Gastrocnemius medialis (tissue), 4 donors: ENCODE results near the gene BARX1. TPM values are rescaled to one million over a fixed set of nuclear protein-coding genes. Genes with fewer than 3 reads are reported as not detected.

Experiments used
- ATAC-seq, 2 donors: fragments of 150-250 bp; one replicate each; pipeline ENCODE4 v1.9.1; 2016
- DNase-seq, 2 donors: peaks; one replicate each; pipeline ENCODE4 v3.0.0-alpha.2; 2019
- H3K27ac ChIP-seq, 4 donors: fragments of 200-600 bp; sonication (generic); 1 replicate in 1 of 4; 2 replicates in 3 of 4; pipeline ENCODE4 v1.5.1; 2016 to 2018; ENCODE audit warnings: mild to moderate bottlenecking in 2 of 4, moderate library complexity in 1 of 4
- H3K27me3 ChIP-seq, 3 donors: fragments of 200-600 bp; sonication (generic) in 2 of 3; 1 replicate in 1 of 3; 2 replicates in 2 of 3; pipeline versions ENCODE4 v1.5.1 to v1.6.0; 2016 to 2019; ENCODE audit warnings: mild to moderate bottlenecking in 1 of 3, moderate library complexity in 1 of 3
- H3K36me3 ChIP-seq, 2 donors: fragments of 200-600 bp; sonication (generic) in 1 of 2; one replicate each; pipeline ENCODE4 v1.5.1; 2017 to 2018
- H3K4me1 ChIP-seq, 2 donors: fragments of 200-600 bp; sonication (generic) in 1 of 2; one replicate each; pipeline ENCODE4 v1.5.1; 2016 to 2017; ENCODE audit warnings: mild to moderate bottlenecking in 2 of 2
- H3K4me3 ChIP-seq, 4 donors: fragments of 200-600 bp; sonication (generic) in 3 of 4; 1 replicate in 1 of 4; 2 replicates in 3 of 4; pipeline ENCODE4 v1.5.1; 2016 to 2019; ENCODE audit warnings: mild to moderate bottlenecking in 2 of 4
- H3K9me3 ChIP-seq, 3 donors: fragments of 200-600 bp; sonication (generic) in 2 of 3; 1 replicate in 1 of 3; 2 replicates in 2 of 3; pipeline ENCODE4 v1.5.1; 2016 to 2019
- CTCF ChIP-seq, 5 experiments: fragments of 450-650 bp in 3 of 5; fragments of 200-600 bp in 2 of 5; sonication (generic) in 2 of 5; IDR thresholded peaks in 4 of 5; conservative IDR thresholded peaks in 1 of 5; 1 replicate in 4 of 5; 2 replicates in 1 of 5; pipeline ENCODE4 v1.5.1; 2016 to 2019; ENCODE audit warnings: antibody characterized with exemption in 5 of 5, mild to moderate bottlenecking in 3 of 5, moderate library complexity in 3 of 5
- POLR2A ChIP-seq, 2 donors: fragments of 450-650 bp; IDR thresholded peaks; one replicate each; pipeline ENCODE4 v1.6.1; 2017; ENCODE audit warnings: antibody characterized with exemption in 2 of 2, mild to moderate bottlenecking in 2 of 2, moderate library complexity in 2 of 2
- in situ Hi-C, 4 donors: fragments of 200-750 bp; cut with MboI; loops; one replicate each; pipeline versions ENCODE4 v1.15.0 to v1.8.0; 2017; ENCODE audit warnings: low sequenced_read_pairs in 4 of 4
- intact Hi-C: fragments of 100-400 bp; cut with DNase I; formaldehyde crosslinking; loops from one replicate; pipeline ENCODE4 v1.15.1; 2023; ENCODE audit warnings: low total_unique reads
- total RNA-seq, 4 donors: library from RNA; depleted of rRNA; stranded (reverse); fragments of >200 nt; gene quantifications; one replicate each; pipeline versions ENCODE4 v1.1.0 to v1.2.3, GENCODE V29; 2016

Gene BARX1
- total RNA-seq, 4 donors from 2014 or later = not detected

GRCh38 chr9:93917121-93917853 lies 37.9 kb downstream of the BARX1 start:
- in situ Hi-C loops (no loop called here), intact Hi-C loops (no loop called here)
- DNase-seq = no peak
- Histone ChIP-seq H3K4me1 (no peaks in the 10 kb centered on the region), H3K9me3 (no peaks in the 10 kb centered on the region), H3K27me3 (peaks cover 0 to 12% (median 11%) of the 10 kb centered on the region in 3 donors), H3K36me3 (no peaks in the 10 kb centered on the region), H3K4me3 (no peak overlapping the region), H3K27ac (no peak overlapping the region)
- ATAC-seq = no peak
- TF ChIP-seq POLR2A (IDR thresholded peaks at IDR 0.05) = no peak
- no peak for TF ChIP-seq CTCF (IDR thresholded peaks at IDR 0.05 in 4 of 5, conservative IDR thresholded peaks at IDR 0.05 in 1 of 5)

- Histone ChIP-seq H3K36me3 (no peaks in the 10 kb centered on the region), H3K27ac (no peak overlapping the region), H3K4me3 (no peak overlapping the region), H3K9me3 (no peaks in the 10 kb centered on the region), H3K27me3 (peaks cover 0 to 12% (median 11%) of the 10 kb centered on the region in 3 donors), H3K4me1 (no peaks in the 10 kb centered on the region)
- ATAC-seq = no peak
- intact Hi-C loops (no loop called here), in situ Hi-C loops (no loop called here)
- DNase-seq = no peak
- TF ChIP-seq CTCF (IDR thresholded peaks at IDR 0.05 in 4 of 5, conservative IDR thresholded peaks at IDR 0.05 in 1 of 5) = no peak
- no peak for TF ChIP-seq POLR2A (IDR thresholded peaks at IDR 0.05)
Measured at GRCh38 chr9:93916358-93916757, 38.8 kb downstream of the BARX1 start.

- Histone ChIP-seq H3K27me3 (no peaks in the 10 kb centered on the region), H3K9me3 (no peaks in the 10 kb centered on the region), H3K27ac (no peak overlapping the region), H3K36me3 (no peaks in the 10 kb centered on the region), H3K4me3 (no peak overlapping the region), H3K4me1 (no peaks in the 10 kb centered on the region)
- DNase-seq (no peak), ATAC-seq (no peak)
- TF ChIP-seq POLR2A (IDR thresholded peaks at IDR 0.05) (no peak), CTCF (IDR thresholded peaks at IDR 0.05 in 4 of 5, conservative IDR thresholded peaks at IDR 0.05 in 1 of 5) (no peak)
- in situ Hi-C loops = no loop called here
- intact Hi-C loops = no loop called here
Measured at GRCh38 chr9:93911801-93912554, 43.2 kb downstream of the BARX1 start.

- intact Hi-C loops (no loop called here), in situ Hi-C loops (no loop called here)
- TF ChIP-seq CTCF (IDR thresholded peaks at IDR 0.05 in 4 of 5, conservative IDR thresholded peaks at IDR 0.05 in 1 of 5) (no peak), POLR2A (IDR thresholded peaks at IDR 0.05) (no peak)
- Histone ChIP-seq H3K27me3 (no peaks in the 10 kb centered on the region), H3K27ac (no peak overlapping the region), H3K9me3 (no peaks in the 10 kb centered on the region), H3K36me3 (no peaks in the 10 kb centered on the region), H3K4me1 (no peaks in the 10 kb centered on the region), H3K4me3 (no peak overlapping the region)
- ATAC-seq (no peak), DNase-seq (no peak)
Measured at GRCh38 chr9:93911136-93911745, 43.9 kb downstream of the BARX1 start.
